ENCODE results near the gene CHST3.

The CHST3 gene

GRCh38 chr10:72014197-72014596 lies 50.0 kb downstream of the CHST3 start:
- Histone ChIP-seq H3K4me3 (IDR thresholded peaks at IDR 0.05; ENCODE audit: insufficient read depth, low read depth, low read length) (no peak overlapping the region), H3K4me2 (no peak overlapping the region), H3K27me3 (ENCODE audit: insufficient read depth, low read depth) (no peaks in the 10 kb centered on the region; the same call in 1 of the 2 replicates), H3K36me3 (ENCODE audit: insufficient read depth) (no peaks in the 10 kb centered on the region), H3K9ac (no peak overlapping the region), H2AFZ (ENCODE audit: low read depth) (no peak overlapping the region), H4K20me1 (ENCODE audit: insufficient read depth) (no peaks in the 10 kb centered on the region), H3K79me2 (ENCODE audit: insufficient read depth, low read depth) (no peaks in the 10 kb centered on the region), H3K4me1 (ENCODE audit: low read depth, poor library complexity, severe bottlenecking) (no peaks in the 10 kb centered on the region), H3K27ac (no peak overlapping the region)
- TF ChIP-seq CTCF (conservative IDR thresholded peaks at IDR 0.05; ENCODE audit: low read depth, low read length) = no peak

DNA sequence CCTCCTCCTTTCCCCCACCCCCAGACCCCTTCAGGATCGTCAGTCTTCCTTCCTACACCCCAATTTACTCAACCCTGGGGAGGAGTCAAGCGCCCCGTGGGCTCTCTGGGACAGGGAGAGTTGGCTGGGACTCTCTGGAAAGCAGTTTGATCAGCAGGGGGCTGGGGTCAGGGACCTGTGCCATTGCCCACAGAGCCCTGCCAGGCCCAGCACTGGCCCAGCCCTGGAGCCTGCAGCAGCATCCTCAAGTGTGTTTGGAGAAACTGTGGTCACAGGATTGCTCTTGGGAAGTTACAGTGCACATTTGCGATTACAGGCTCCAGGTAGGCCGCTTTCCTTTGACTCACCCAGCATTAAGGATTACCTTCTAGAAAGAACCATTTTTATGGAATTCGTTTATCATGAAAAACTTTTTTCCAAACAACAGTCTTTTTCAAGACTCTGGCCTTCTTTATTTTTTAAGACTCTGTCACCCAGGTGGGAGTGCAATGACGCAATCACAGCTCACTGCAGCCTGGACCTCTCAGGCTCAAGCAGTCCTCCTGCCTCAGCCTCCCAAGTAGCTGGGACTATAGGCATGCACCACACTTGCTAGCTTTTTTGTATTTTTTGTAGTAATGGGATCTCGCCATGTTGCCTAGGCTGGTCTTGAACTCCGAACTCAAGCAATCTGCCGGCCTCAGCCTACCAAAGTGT lies 50.7 kb downstream of the CHST3 start:
- Histone ChIP-seq H4K20me1 (ENCODE audit: insufficient read depth) (no peaks in the 10 kb centered on the region), H3K4me3 (IDR thresholded peaks at IDR 0.05; ENCODE audit: insufficient read depth, low read depth, low read length) (no peak overlapping the region), H3K9ac (no peak overlapping the region), H3K4me1 (ENCODE audit: low read depth, poor library complexity, severe bottlenecking) (no peaks in the 10 kb centered on the region), H3K79me2 (ENCODE audit: insufficient read depth, low read depth) (no peaks in the 10 kb centered on the region), H3K27ac (no peak overlapping the region), H3K27me3 (ENCODE audit: insufficient read depth, low read depth) (no peaks in the 10 kb centered on the region; the same call in 1 of the 2 replicates), H3K36me3 (ENCODE audit: insufficient read depth) (no peaks in the 10 kb centered on the region), H3K4me2 (no peak overlapping the region), H2AFZ (ENCODE audit: low read depth) (no peak overlapping the region)
- no peak for TF ChIP-seq CTCF (conservative IDR thresholded peaks at IDR 0.05; ENCODE audit: low read depth, low read length)

GRCh38 chr10:72015841-72016240 lies 51.6 kb downstream of the CHST3 start:
- TF ChIP-seq CTCF (conservative IDR thresholded peaks at IDR 0.05; ENCODE audit: low read depth, low read length) = no peak
- Histone ChIP-seq H3K4me3 (IDR thresholded peaks at IDR 0.05; ENCODE audit: insufficient read depth, low read depth, low read length) (no peak overlapping the region), H3K27me3 (ENCODE audit: insufficient read depth, low read depth) (no peaks in the 10 kb centered on the region; the same call in 1 of the 2 replicates), H3K4me1 (ENCODE audit: low read depth, poor library complexity, severe bottlenecking) (no peaks in the 10 kb centered on the region), H4K20me1 (ENCODE audit: insufficient read depth) (no peaks in the 10 kb centered on the region), H3K79me2 (ENCODE audit: insufficient read depth, low read depth) (no peaks in the 10 kb centered on the region), H3K36me3 (ENCODE audit: insufficient read depth) (no peaks in the 10 kb centered on the region), H3K4me2 (no peak overlapping the region), H3K9ac (no peak overlapping the region), H3K27ac (no peak overlapping the region), H2AFZ (ENCODE audit: low read depth) (no peak overlapping the region)

DNA sequence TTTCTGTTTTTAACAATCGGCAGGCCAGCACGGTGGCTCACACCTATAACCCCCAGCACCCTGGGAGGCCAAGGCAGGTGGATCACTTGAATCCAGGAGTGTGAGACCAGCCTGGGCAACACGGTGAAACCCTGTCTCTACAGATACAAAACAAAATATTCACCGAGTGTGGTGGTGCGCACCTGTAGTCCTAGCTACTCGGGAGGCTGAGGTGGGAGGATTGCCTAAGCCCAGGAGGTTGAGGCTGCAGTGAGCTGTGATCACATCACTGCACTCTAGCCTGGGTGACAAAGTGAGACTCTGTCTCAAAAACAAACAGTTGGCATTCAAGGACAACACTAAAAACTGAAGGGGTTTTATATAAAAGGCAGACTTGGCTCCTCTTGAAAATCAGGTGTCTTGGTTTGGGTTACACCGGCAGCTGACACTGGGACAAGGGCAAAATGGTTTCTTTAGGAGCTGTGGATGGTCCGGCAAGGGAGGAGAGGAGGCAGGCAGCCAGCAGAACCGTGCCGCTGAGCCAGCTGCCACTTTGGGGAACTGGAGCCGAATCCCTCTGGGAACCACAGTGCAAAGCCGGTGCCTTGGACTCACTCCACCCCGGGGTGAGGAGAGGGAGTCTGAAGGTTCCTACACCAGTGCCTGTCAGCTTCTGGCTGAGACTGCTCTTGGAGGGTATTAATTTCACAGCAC lies 52.6 kb downstream of the CHST3 start:
- H3K36me3 ChIP-seq (ENCODE audit: insufficient read depth) = no peaks in the 10 kb centered on the region
- no peak overlapping the region for H2AFZ ChIP-seq (ENCODE audit: low read depth)
- no peak overlapping the region for H3K9ac ChIP-seq
- H4K20me1 ChIP-seq (ENCODE audit: insufficient read depth) = no peaks in the 10 kb centered on the region
- no peaks in the 10 kb centered on the region; the same call in 1 of the 2 replicates for H3K27me3 ChIP-seq (ENCODE audit: insufficient read depth, low read depth)
- H3K4me1 ChIP-seq (ENCODE audit: low read depth, poor library complexity, severe bottlenecking) = no peaks in the 10 kb centered on the region
- H3K27ac ChIP-seq = no peak overlapping the region
- TF ChIP-seq CTCF (conservative IDR thresholded peaks at IDR 0.05; ENCODE audit: low read depth, low read length) = no peak
- no peak overlapping the region for H3K4me3 ChIP-seq (IDR thresholded peaks at IDR 0.05; ENCODE audit: insufficient read depth, low read depth, low read length)
- H3K4me2 ChIP-seq = no peak overlapping the region
- H3K79me2 ChIP-seq (ENCODE audit: insufficient read depth, low read depth) = no peaks in the 10 kb centered on the region
